Stimulated activated CD8-positive, alpha-beta memory T cell treated with anti-CD3 and anti-CD28 coated beads, Interleukin-7, amount 100 ng/mL, for 48 hours (primary cell): ENCODE data around the gene SPDYE17.
"Not testable (repeated sequence)": the region's sequence is repeated elsewhere in the genome, so short reads cannot be mapped to it uniquely, and the experiment has no call there.

ENCODE experiments used
- DNase-seq, 2 donors: peaks; one replicate each; pipeline ENCODE4 v3.0.0-alpha.2; 2020; ENCODE audit warnings: low read depth in 1 of 2; ENCODE audit errors: extremely low read depth in 1 of 2

Gene SPDYE17

GRCh38 chr7:76999474-77000107, 32.6 kb downstream of the SPDYE17 start:
- not testable (repeated sequence) for DNase-seq

GRCh38 chr7:76998764-76999450, 33.3 kb downstream of the SPDYE17 start:
- not testable (repeated sequence) for DNase-seq

- no peak for DNase-seq
Measured at GRCh38 chr7:76998285-76998589, 33.9 kb downstream of the SPDYE17 start.

- DNase-seq, result no peak
Measured at GRCh38 chr7:76997381-76998284, 34.5 kb downstream of the SPDYE17 start.

- not testable (repeated sequence) for DNase-seq
Measured at GRCh38 chr7:76996932-76997331, 35.2 kb downstream of the SPDYE17 start.

GRCh38 chr7:76994286-76994685, 37.9 kb downstream of the SPDYE17 start:
- DNase-seq, result not testable (repeated sequence)

GRCh38 chr7:76993831-76994230, 38.3 kb downstream of the SPDYE17 start:
- not testable (repeated sequence) for DNase-seq

- DNase-seq, result not testable (repeated sequence)
Measured at GRCh38 chr7:76992871-76993270, 39.3 kb downstream of the SPDYE17 start.

- DNase-seq, result not testable (repeated sequence)
Measured at GRCh38 chr7:76992204-76992603, 40.0 kb downstream of the SPDYE17 start.

- not testable (repeated sequence) for DNase-seq
Measured at GRCh38 chr7:76990202-76990601, 42.0 kb downstream of the SPDYE17 start.

GRCh38 chr7:76985924-76986717, 46.0 kb downstream of the SPDYE17 start:
- not testable (repeated sequence) for DNase-seq

- DNase-seq, result not testable (repeated sequence)
Measured at GRCh38 chr7:76984784-76985136, 47.4 kb downstream of the SPDYE17 start.

GRCh38 chr7:76983937-76984783, 48.0 kb downstream of the SPDYE17 start:
- not testable (repeated sequence) for DNase-seq

GRCh38 chr7:76983333-76983732, 48.8 kb downstream of the SPDYE17 start:
- DNase-seq, result not testable (repeated sequence)

- not testable (repeated sequence) for DNase-seq
Measured at GRCh38 chr7:76982501-76982900, 49.7 kb downstream of the SPDYE17 start.

- not testable (repeated sequence) for DNase-seq
Measured at GRCh38 chr7:76981187-76981970, 50.8 kb downstream of the SPDYE17 start.

GRCh38 chr7:76980576-76980975, 51.6 kb downstream of the SPDYE17 start:
- DNase-seq, result not testable (repeated sequence)

- DNase-seq, result not testable (repeated sequence)
Measured at GRCh38 chr7:76977761-76978367, 54.3 kb downstream of the SPDYE17 start.
